WTC11 (cell line): Measurements from ENCODE around the gene NECTIN4. TPM values are rescaled to one million over a fixed set of nuclear protein-coding genes. Genes with fewer than 3 reads are reported as not detected.

Experiments used
- ATF2 ChIP-seq: sonication (generic); formaldehyde crosslinking; IDR thresholded peaks from 2 replicates; pipeline ENCODE4 v1.8.1; 2022; ENCODE audit warnings: low read depth, missing genetic modification reagents, borderline replicate concordance
- ETV6 ChIP-seq: sonication (generic); formaldehyde crosslinking; IDR thresholded peaks from 2 replicates; pipeline ENCODE4 v1.8.1; 2022; ENCODE audit warnings: mild to moderate bottlenecking, missing genetic modification reagents
- FOXK1 ChIP-seq: sonication (generic); formaldehyde crosslinking; IDR thresholded peaks from 2 replicates; pipeline ENCODE4 v1.8.0; 2022; ENCODE audit warnings: mild to moderate bottlenecking, moderate library complexity, missing genetic modification reagents
- KAT7 ChIP-seq: sonication (generic); formaldehyde crosslinking; IDR thresholded peaks from 2 replicates; pipeline ENCODE4 v1.8.1; 2023; ENCODE audit warnings: missing genetic modification reagents, mild to moderate bottlenecking, borderline replicate concordance
- MYBL2 ChIP-seq: sonication (generic); formaldehyde crosslinking; IDR thresholded peaks from 2 replicates; pipeline ENCODE4 v1.8.1; 2023; ENCODE audit warnings: mild to moderate bottlenecking, moderate library complexity, missing genetic modification reagents
- NFATC4 ChIP-seq: fragments of 250-450 bp; sonication (Bioruptor Pico); IDR thresholded peaks from 2 replicates; pipeline ENCODE4 v1.9.0; 2021; ENCODE audit warnings: mild to moderate bottlenecking
- NFYB ChIP-seq: sonication (generic); formaldehyde crosslinking; conservative IDR thresholded peaks from 2 replicates; pipeline ENCODE4 v1.8.0; 2022; ENCODE audit warnings: low read depth, missing genetic modification reagents
- NR2C2 ChIP-seq: sonication (generic); formaldehyde crosslinking; IDR thresholded peaks from 2 replicates; pipeline ENCODE4 v1.8.0; 2022; ENCODE audit warnings: mild to moderate bottlenecking, missing genetic modification reagents
- NR3C1 ChIP-seq: sonication (generic); formaldehyde crosslinking; conservative IDR thresholded peaks from 2 replicates; pipeline ENCODE4 v1.8.1; 2023; ENCODE audit warnings: low read depth, mild to moderate bottlenecking, missing genetic modification reagents
- RELA ChIP-seq: sonication (generic); formaldehyde crosslinking; IDR thresholded peaks from 2 replicates; pipeline ENCODE4 v1.8.1; 2022; ENCODE audit warnings: missing genetic modification reagents, mild to moderate bottlenecking, borderline replicate concordance
- RORB ChIP-seq: fragments of 250-450 bp; sonication (Bioruptor Pico); IDR thresholded peaks from 2 replicates; pipeline ENCODE4 v1.9.0; 2021; ENCODE audit warnings: mild to moderate bottlenecking
- ZNF138 ChIP-seq: sonication (generic); formaldehyde crosslinking; conservative IDR thresholded peaks from 2 replicates; pipeline ENCODE4 v1.8.1; 2022; ENCODE audit warnings: mild to moderate bottlenecking, moderate library complexity, missing genetic modification reagents
- ZNF219 ChIP-seq: sonication (generic); formaldehyde crosslinking; IDR thresholded peaks from 2 replicates; pipeline ENCODE4 v1.8.0; 2023; ENCODE audit warnings: missing genetic modification reagents, mild to moderate bottlenecking, borderline replicate concordance
- ZSCAN18 ChIP-seq: fragments of 250-450 bp; sonication (Bioruptor Pico); IDR thresholded peaks from 2 replicates; pipeline ENCODE4 v2.1.2; 2022; ENCODE audit warnings: mild to moderate bottlenecking, moderate library complexity
- total RNA-seq: library from RNA; stranded (reverse); gene quantifications from 3 replicates; pipeline ENCODE4 v1.2.3, GENCODE V29; 2021
- TF ChIP-seq, protein P1 (sequence below): sonication (generic); formaldehyde crosslinking; IDR thresholded peaks from 2 replicates; pipeline ENCODE4 v1.8.0; 2022; ENCODE audit warnings: mild to moderate bottlenecking, missing genetic modification reagents
- TF ChIP-seq, protein P2 (sequence below): fragments of 250-450 bp; sonication (Bioruptor Pico); IDR thresholded peaks from 2 replicates; pipeline ENCODE4 v1.8.0; 2021; ENCODE audit warnings: mild to moderate bottlenecking
- TF ChIP-seq, protein P3 (sequence below): sonication (generic); formaldehyde crosslinking; conservative IDR thresholded peaks from 2 replicates; pipeline ENCODE4 v1.8.1; 2022; ENCODE audit warnings: mild to moderate bottlenecking, missing genetic modification reagents
- TF ChIP-seq, protein P4 (sequence below): sonication (generic); formaldehyde crosslinking; IDR thresholded peaks from 2 replicates; pipeline ENCODE4 v1.8.0; 2022; ENCODE audit warnings: missing genetic modification reagents
- TF ChIP-seq, protein P5 (sequence below): sonication (generic); formaldehyde crosslinking; IDR thresholded peaks from 2 replicates; pipeline ENCODE4 v1.8.1; 2022; ENCODE audit warnings: missing genetic modification reagents, borderline replicate concordance

NECTIN4 gene
- total RNA-seq, 1 experiment from 2014 or later = 1.7 TPM

DNA sequence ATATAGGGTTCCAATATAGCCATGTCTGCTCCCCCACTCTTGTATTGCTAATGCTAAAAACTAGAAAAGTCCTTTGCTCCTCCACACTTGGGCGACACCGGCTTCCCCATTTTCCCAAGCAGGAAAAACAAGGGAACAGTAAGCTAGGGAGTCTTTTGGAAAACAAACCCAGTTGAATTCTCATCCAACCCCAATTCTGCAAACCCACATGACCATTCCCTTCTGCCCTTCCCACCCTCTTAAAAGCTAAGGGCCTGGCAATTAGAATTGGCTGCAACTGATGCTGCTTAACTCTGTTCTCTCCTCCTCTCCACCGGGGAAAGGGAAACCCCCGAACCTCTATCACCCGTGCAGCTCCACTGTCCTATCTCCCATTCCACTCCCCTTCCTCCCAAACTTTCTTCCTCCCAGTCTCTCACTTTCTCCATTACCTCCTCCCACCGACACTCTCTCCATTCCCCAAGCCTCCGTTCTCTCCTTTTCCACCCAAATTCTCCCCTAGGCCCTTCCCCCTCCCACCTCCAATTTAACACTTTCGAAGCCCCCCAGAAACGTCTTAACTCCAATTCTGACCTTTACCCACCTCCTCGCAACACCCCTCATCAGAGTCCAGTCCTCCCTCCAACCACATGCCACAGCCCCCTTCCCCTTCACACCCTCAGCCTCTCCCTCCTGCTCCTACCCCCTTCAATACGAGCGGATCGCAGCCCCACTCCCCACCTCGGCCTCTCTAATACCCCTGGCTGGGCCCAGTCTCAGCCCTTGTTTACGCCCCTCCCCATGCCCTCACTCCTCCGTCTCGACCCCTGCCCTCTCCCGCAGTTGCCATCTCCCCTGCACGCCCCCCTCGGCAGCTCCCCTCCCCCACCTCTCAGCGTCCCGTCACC is 42.4 kb upstream of the NECTIN4 start (continued):
- TF ChIP-seq, protein P1, sequence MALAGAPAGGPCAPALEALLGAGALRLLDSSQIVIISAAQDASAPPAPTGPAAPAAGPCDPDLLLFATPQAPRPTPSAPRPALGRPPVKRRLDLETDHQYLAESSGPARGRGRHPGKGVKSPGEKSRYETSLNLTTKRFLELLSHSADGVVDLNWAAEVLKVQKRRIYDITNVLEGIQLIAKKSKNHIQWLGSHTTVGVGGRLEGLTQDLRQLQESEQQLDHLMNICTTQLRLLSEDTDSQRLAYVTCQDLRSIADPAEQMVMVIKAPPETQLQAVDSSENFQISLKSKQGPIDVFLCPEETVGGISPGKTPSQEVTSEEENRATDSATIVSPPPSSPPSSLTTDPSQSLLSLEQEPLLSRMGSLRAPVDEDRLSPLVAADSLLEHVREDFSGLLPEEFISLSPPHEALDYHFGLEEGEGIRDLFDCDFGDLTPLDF (CRISPR knock-in tag) = no peak
- TF ChIP-seq NR3C1 (CRISPR knock-in tag) (no peak), NFYB (CRISPR knock-in tag) (no peak), MYBL2 (CRISPR knock-in tag) (peak; percentile 77; the same call in 1 of the 2 replicates), FOXK1 (CRISPR knock-in tag) (0 out of 2 replicates have a peak, but pooled peaks have one; percentile 68), KAT7 (CRISPR knock-in tag) (no peak), ZNF219 (CRISPR knock-in tag) (no peak), ETV6 (CRISPR knock-in tag) (no peak), NFATC4 (no peak), NR2C2 (CRISPR knock-in tag) (no peak), ZNF138 (CRISPR knock-in tag) (no peak), ATF2 (CRISPR knock-in tag) (no peak), RELA (CRISPR knock-in tag) (no peak), ZSCAN18 (no peak), RORB (CRISPR knock-in tag) (no peak)
- TF ChIP-seq, protein P2, sequence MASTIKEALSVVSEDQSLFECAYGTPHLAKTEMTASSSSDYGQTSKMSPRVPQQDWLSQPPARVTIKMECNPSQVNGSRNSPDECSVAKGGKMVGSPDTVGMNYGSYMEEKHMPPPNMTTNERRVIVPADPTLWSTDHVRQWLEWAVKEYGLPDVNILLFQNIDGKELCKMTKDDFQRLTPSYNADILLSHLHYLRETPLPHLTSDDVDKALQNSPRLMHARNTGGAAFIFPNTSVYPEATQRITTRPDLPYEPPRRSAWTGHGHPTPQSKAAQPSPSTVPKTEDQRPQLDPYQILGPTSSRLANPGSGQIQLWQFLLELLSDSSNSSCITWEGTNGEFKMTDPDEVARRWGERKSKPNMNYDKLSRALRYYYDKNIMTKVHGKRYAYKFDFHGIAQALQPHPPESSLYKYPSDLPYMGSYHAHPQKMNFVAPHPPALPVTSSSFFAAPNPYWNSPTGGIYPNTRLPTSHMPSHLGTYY (CRISPR knock-in tag) = no peak
- TF ChIP-seq, protein P3, sequence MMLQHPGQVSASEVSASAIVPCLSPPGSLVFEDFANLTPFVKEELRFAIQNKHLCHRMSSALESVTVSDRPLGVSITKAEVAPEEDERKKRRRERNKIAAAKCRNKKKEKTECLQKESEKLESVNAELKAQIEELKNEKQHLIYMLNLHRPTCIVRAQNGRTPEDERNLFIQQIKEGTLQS = no peak
- TF ChIP-seq, protein P4, sequence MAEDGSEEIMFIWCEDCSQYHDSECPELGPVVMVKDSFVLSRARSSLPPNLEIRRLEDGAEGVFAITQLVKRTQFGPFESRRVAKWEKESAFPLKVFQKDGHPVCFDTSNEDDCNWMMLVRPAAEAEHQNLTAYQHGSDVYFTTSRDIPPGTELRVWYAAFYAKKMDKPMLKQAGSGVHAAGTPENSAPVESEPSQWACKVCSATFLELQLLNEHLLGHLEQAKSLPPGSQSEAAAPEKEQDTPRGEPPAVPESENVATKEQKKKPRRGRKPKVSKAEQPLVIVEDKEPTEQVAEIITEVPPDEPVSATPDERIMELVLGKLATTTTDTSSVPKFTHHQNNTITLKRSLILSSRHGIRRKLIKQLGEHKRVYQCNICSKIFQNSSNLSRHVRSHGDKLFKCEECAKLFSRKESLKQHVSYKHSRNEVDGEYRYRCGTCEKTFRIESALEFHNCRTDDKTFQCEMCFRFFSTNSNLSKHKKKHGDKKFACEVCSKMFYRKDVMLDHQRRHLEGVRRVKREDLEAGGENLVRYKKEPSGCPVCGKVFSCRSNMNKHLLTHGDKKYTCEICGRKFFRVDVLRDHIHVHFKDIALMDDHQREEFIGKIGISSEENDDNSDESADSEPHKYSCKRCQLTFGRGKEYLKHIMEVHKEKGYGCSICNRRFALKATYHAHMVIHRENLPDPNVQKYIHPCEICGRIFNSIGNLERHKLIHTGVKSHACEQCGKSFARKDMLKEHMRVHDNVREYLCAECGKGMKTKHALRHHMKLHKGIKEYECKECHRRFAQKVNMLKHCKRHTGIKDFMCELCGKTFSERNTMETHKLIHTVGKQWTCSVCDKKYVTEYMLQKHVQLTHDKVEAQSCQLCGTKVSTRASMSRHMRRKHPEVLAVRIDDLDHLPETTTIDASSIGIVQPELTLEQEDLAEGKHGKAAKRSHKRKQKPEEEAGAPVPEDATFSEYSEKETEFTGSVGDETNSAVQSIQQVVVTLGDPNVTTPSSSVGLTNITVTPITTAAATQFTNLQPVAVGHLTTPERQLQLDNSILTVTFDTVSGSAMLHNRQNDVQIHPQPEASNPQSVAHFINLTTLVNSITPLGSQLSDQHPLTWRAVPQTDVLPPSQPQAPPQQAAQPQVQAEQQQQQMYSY (CRISPR knock-in tag) = peak; percentile 6; the same call in 1 of the 2 replicates
- TF ChIP-seq, protein P5, sequence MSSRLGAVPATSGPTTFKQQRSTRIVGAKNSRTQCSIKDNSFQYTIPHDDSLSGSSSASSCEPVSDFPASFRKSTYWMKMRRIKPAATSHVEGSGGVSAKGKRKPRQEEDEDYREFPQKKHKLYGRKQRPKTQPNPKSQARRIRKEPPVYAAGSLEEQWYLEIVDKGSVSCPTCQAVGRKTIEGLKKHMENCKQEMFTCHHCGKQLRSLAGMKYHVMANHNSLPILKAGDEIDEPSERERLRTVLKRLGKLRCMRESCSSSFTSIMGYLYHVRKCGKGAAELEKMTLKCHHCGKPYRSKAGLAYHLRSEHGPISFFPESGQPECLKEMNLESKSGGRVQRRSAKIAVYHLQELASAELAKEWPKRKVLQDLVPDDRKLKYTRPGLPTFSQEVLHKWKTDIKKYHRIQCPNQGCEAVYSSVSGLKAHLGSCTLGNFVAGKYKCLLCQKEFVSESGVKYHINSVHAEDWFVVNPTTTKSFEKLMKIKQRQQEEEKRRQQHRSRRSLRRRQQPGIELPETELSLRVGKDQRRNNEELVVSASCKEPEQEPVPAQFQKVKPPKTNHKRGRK (CRISPR knock-in tag) = no peak
